ENCODE results near the gene CALN1. TPM values are rescaled to one million over a fixed set of nuclear protein-coding genes. Genes with fewer than 3 reads are reported as not detected.

The CALN1 gene
- total RNA-seq, 2 donors from 2014 or later = 4.3 to 6.9 TPM

- H3K4me3 ChIP-seq (ENCODE audit: low read length) = no peak overlapping the region
- Mint-ChIP-seq H3K4me1 (no peaks in the 10 kb centered on the region), H3K9me3 (peaks cover 8% of the 10 kb centered on the region), H3K36me3 (ENCODE audit: low read depth) (no peaks in the 10 kb centered on the region), H3K27ac (no peak overlapping the region), H3K4me3 (no peak overlapping the region), H3K27me3 (ENCODE audit: insufficient read depth) (peaks cover 5% of the 10 kb centered on the region)
- H3K9ac ChIP-seq (ENCODE audit: extremely low read depth, low read length, poor library complexity, severe bottlenecking) = no peak overlapping the region
- H3K9me3 ChIP-seq (ENCODE audit: control insufficient read depth, low read length) = peaks cover 18% of the 10 kb centered on the region
- no peaks in the 10 kb centered on the region for H3K36me3 ChIP-seq (ENCODE audit: control insufficient read depth, insufficient read depth, low read length)
- no peaks in the 10 kb centered on the region for H3K4me1 ChIP-seq (ENCODE audit: control insufficient read depth, insufficient read depth, low read length)
- no peaks in the 10 kb centered on the region for H3K27me3 ChIP-seq (ENCODE audit: control insufficient read depth, insufficient read depth, low read length, poor library complexity, severe bottlenecking)
- no peak overlapping the region for H3K27ac ChIP-seq (ENCODE audit: low read depth, low read length)
- no peak for DNase-seq
- no peak for TF ChIP-seq CTCF (conservative IDR thresholded peaks at IDR 0.05)
Observed at GRCh38 chr7:71761336-71761735, 650.8 kb downstream of the CALN1 start.

DNA sequence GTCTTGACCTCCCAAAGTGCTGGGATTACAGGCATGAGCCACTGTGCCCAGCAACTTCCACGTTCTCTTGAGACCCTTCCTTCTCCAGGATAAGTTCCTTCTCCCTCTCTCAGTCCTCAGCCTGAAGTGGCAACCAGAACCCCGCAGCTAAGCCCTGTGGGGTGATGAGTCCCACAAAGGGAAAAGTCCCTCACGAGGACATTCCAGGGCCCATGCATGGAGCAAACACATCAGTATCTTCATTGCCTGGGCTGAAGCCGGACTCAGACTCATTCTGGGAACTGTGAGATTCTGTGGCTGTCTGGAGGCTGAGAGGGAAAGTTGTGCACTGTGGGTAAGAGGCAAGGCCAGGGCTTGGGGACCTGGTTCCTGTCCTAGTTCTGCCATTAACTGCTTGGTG is 657.3 kb downstream of the CALN1 start:
- peaks cover 39% of the 10 kb centered on the region for H3K27me3 Mint-ChIP-seq (ENCODE audit: insufficient read depth)
- H3K9me3 Mint-ChIP-seq = peaks cover 8% of the 10 kb centered on the region
- no peaks in the 10 kb centered on the region for H3K9me3 ChIP-seq (ENCODE audit: control insufficient read depth, low read length)
- peaks cover 10% of the 10 kb centered on the region for H3K27me3 ChIP-seq (ENCODE audit: control insufficient read depth, insufficient read depth, low read length, poor library complexity, severe bottlenecking)
- no peak overlapping the region for H3K4me3 Mint-ChIP-seq
- H3K36me3 ChIP-seq (ENCODE audit: control insufficient read depth, insufficient read depth, low read length) = no peaks in the 10 kb centered on the region
- H3K4me1 Mint-ChIP-seq = no peaks in the 10 kb centered on the region
- no peak overlapping the region for H3K27ac Mint-ChIP-seq
- no peak overlapping the region for H3K27ac ChIP-seq (ENCODE audit: low read depth, low read length)
- TF ChIP-seq CTCF (conservative IDR thresholded peaks at IDR 0.05) = no peak
- no peak overlapping the region for H3K9ac ChIP-seq (ENCODE audit: extremely low read depth, low read length, poor library complexity, severe bottlenecking)
- no peaks in the 10 kb centered on the region for H3K4me1 ChIP-seq (ENCODE audit: control insufficient read depth, insufficient read depth, low read length)
- H3K36me3 Mint-ChIP-seq (ENCODE audit: low read depth) = no peaks in the 10 kb centered on the region
- DNase-seq = no peak
- 88 to 90% methylated on average over 3 to 4 of the region's 4 CpGs for WGBS, 2 experiments (ENCODE audit: insufficient coverage in 1 of 2, insufficient read length in 1 of 2)
- no peak overlapping the region for H3K4me3 ChIP-seq (ENCODE audit: low read length)

GRCh38 chr7:71753956-71754664 is 658.0 kb downstream of the CALN1 start:
- Mint-ChIP-seq H3K27me3 (ENCODE audit: insufficient read depth) (peaks cover 43% of the 10 kb centered on the region), H3K9me3 (peaks cover 12% of the 10 kb centered on the region), H3K36me3 (ENCODE audit: low read depth) (peaks cover 3% of the 10 kb centered on the region), H3K27ac (no peak overlapping the region), H3K4me1 (no peaks in the 10 kb centered on the region), H3K4me3 (no peak overlapping the region)
- WGBS, 2 experiments (ENCODE audit: insufficient coverage in 1 of 2, insufficient read length in 1 of 2) = 82 to 93% methylated on average over 4 to 9 of the region's 9 CpGs
- no peak overlapping the region for H3K27ac ChIP-seq (ENCODE audit: low read depth, low read length)
- no peaks in the 10 kb centered on the region for H3K4me1 ChIP-seq (ENCODE audit: control insufficient read depth, insufficient read depth, low read length)
- H3K9ac ChIP-seq (ENCODE audit: extremely low read depth, low read length, poor library complexity, severe bottlenecking) = no peak overlapping the region
- H3K27me3 ChIP-seq (ENCODE audit: control insufficient read depth, insufficient read depth, low read length, poor library complexity, severe bottlenecking) = peaks cover 10% of the 10 kb centered on the region
- H3K36me3 ChIP-seq (ENCODE audit: control insufficient read depth, insufficient read depth, low read length) = no peaks in the 10 kb centered on the region
- no peak overlapping the region for H3K4me3 ChIP-seq (ENCODE audit: low read length)
- no peak for DNase-seq
- H3K9me3 ChIP-seq (ENCODE audit: control insufficient read depth, low read length) = peaks cover 4% of the 10 kb centered on the region
- no peak for TF ChIP-seq CTCF (conservative IDR thresholded peaks at IDR 0.05)

Data from endodermal cell (in vitro differentiated cells).